ENCODE results near the gene ROBO2.

ROBO2 gene

DNA sequence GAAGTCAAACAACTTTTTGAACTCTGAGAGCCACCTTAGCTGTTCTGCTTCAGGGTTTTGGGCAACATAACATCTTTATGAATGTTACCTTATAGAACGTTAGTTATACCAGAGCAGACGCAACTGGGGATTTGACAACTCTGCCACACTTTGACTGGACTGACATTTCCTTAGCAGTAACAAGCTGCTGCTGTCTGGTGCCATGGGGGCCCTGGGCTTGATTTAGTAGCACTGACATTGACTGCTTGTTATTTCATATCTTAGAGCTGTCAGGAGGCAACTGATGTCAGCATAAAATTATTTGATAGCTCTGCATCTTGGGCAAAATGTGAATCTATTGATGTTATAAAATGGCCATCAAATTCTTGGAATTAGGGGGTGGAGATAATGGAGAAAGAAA lies 285.4 kb downstream of the ROBO2 start:
- no peak for DNase-seq (ENCODE audit: low read depth in 1 of 2, low spot score in 1 of 2)

DNA sequence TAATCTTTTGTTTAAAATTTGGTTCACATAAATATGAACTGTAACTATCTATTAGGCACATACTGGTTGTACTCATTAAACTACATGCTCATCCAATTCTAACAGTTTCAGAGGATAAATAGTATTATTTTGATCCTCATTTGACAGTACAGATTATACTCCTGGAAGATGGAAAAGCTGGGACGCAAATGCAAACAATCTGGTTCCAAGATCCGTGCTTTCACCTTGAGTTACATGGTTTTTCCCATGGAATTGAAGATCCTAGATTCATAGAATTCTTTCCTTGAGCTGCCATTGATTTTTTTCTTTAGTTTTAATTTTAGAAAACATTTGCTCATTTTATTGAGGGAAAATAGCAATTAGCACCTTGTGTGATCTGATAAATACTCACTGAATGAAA lies 285.8 kb downstream of the ROBO2 start:
- DNase-seq (ENCODE audit: low read depth in 1 of 2, low spot score in 1 of 2), result no peak

DNA sequence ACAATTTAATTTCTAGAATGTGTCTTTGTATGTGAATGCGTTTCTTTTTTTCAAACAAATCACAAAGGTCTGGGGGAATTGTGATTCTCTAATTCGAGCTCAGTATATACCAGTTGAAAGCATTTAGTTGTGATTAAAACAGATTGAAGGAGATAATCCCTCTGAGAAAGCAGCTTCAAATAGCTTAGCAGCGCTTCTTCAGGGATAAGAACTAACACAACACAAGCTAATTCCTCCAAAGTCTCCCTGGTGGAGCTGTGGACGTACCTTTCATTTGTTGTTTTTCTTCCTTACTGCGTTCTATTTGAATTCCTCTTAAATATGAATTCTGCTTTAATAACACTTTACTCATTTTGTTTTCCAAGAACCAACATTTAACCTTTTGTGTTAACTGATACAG lies 286.7 kb downstream of the ROBO2 start:
- no peak for DNase-seq (ENCODE audit: low read depth in 1 of 2, low spot score in 1 of 2)

- no peak for DNase-seq (ENCODE audit: low read depth in 1 of 2, low spot score in 1 of 2)
Observed at GRCh38 chr3:77328690-77329089, 288.8 kb downstream of the ROBO2 start.

DNA sequence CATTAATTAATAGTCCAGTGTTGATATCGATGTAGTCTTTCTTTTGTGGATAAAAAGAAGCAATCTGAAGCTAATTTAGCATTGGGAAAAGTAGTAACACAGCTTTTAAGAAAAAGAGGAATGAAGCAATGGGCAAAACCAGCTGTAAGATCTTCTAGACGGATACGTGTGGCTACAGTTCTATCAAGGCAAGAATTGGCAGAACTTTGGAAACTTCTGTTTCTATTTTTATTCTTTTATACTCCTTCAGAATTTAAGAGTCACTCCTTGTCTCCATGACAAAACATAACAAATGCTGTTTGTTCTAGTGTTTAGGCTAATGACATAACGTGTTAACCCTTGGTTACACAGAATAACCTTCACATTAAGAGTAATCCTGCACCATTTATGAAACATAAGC lies 289.2 kb downstream of the ROBO2 start:
- DNase-seq (ENCODE audit: low read depth in 1 of 2, low spot score in 1 of 2), result no peak

DNA sequence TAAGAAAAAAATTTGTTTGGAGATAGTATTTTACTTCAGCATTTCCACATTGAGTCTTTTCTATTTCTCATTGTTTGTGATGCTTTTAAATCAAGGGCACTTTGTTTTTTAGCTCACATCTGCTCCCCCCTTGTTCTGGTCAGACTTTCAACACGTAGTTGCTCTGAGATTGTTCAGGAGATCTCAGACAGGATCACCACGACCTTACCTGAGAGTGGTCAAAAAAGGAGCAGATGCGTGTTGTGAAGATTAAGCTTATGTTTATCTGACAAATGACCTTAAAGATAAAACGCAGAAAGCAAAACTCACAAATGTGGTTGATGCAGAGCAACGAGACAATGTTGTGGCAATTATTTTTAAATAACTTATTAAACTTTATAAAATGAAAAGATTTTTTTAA lies 298.3 kb downstream of the ROBO2 start:
- no peak for DNase-seq (ENCODE audit: low read depth in 1 of 2, low spot score in 1 of 2)

DNA sequence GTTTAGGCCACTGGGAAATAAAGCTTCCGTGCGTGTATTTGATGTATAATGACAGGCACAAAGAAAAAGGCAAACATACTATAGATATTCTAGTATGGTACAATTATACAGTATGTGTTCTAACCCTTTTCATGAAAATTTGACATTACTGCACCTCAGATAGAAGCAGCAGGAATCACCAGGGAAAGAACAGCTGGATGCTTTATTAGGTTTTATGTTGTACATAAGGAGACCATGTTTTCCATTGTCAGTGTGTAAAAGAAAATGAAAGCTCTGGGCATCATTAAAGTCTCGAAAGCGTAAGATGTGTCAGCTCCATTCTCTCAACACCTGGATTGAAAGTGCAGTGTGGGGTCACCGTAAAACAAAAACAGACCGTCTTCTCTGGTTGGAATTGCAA lies 302.1 kb downstream of the ROBO2 start:
- DNase-seq (ENCODE audit: low read depth in 1 of 2, low spot score in 1 of 2), result no peak

DNA sequence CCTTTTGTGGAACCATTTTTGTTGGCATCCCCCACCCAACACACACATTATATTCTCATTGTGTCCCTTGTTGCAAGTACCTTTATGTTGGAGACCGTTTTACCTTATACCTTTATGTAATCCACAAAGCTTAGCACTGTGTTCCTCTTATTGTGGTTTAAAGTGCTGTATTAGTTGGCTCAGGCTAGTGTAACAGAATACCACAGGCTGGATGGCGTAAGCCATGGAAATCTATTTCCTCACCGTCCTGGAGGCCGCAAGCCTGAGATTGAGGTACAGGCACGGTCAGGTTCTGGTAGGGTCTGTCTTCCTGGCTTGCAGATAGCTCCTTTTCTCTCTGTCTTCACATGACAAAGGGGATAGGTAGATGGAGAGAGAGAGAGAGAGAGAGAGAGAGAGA lies 302.8 kb downstream of the ROBO2 start:
- no peak for DNase-seq (ENCODE audit: low read depth in 1 of 2, low spot score in 1 of 2)

DNA sequence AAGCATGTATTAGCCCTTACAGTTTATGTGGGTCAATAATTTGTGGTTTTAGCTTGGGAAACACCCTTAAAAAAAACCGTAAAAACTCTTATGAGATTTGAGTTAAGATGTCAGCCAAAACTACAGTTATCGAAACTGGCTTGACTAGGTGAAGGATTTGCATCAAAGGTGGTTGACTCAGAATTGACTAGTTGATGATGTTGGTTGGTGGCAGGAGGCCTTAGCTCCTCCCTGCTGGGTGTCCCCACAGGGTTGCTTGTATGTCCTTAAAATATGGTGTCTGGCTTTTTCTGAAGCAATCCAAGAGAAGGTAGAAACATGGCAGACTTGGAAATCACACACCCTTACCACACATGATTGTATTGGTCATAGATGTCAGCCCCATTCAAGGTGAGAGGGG lies 305.1 kb downstream of the ROBO2 start:
- DNase-seq (ENCODE audit: low read depth in 1 of 2, low spot score in 1 of 2), result no peak

- DNase-seq (ENCODE audit: low read depth in 1 of 2, low spot score in 1 of 2), result no peak
Observed at GRCh38 chr3:77348244-77348855, 308.5 kb downstream of the ROBO2 start.

DNA sequence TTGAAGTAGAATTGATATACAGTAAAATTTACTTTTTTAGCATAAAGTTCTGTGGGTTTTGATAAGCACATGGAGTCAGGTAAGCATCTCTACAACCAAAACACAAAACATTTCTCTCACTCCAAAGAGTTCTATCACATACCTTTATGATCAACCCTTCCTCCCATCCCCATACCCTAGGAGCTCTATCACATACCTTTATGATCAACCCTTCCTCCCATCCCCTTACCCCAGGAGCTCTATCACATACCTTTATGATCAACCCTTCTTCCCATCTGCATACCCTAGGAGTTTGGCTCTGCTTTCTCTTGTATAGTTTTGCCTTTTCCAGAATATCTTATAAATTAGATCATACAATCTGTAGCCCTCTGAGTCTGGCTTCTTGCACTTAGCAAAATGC lies 315.1 kb downstream of the ROBO2 start:
- no peak for DNase-seq (ENCODE audit: low read depth in 1 of 2, low spot score in 1 of 2)

GRCh38 chr3:77362936-77363335 lies 323.0 kb downstream of the ROBO2 start:
- no peak for DNase-seq (ENCODE audit: low read depth in 1 of 2, low spot score in 1 of 2)

DNA sequence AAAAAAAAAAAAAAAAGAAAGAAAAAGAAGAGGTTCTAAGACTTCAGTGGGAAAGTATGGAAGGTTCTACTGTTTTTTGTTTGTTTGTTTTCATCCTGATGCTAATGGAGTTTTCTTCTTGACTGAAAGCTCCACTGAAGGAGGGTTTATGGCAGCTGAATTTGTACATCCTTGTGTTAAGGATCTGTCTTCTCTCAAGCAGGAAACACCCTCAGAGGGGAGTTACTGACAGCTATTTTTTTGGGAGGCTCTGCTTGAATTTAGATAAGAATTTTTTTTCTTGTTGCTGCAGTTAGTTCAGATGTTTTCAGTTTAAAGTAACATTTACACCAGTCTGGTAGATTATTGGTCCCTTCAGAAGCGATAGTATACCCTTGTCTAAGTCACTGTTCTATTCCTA lies 325.3 kb downstream of the ROBO2 start:
- DNase-seq (ENCODE audit: low read depth in 1 of 2, low spot score in 1 of 2), result no peak

- no peak for DNase-seq (ENCODE audit: low read depth in 1 of 2, low spot score in 1 of 2)
Observed at GRCh38 chr3:77370413-77370812, 330.5 kb downstream of the ROBO2 start.

DNA sequence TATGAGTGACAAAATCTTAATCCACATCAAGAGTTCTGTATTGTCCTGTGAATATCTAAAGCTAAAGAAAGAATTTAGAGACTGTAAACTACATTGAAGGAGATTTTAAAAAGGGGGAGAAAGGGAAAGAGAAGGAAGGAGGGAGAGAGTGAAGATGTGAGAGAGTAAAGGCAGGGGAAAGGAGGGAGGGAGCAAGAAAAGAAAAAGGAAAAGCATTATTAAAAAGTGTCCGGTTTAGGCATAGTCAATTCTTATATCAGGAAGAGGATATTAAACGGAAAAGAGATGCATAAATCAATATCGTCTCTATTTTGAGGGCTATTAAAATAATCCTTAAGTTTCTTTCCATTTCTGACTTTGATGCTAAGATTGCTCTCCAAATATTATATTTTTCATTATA lies 332.1 kb downstream of the ROBO2 start:
- no peak for DNase-seq (ENCODE audit: low read depth in 1 of 2, low spot score in 1 of 2)

- DNase-seq (ENCODE audit: low read depth in 1 of 2, low spot score in 1 of 2), result no peak
Observed at GRCh38 chr3:77372634-77373346, 332.9 kb downstream of the ROBO2 start.

GRCh38 chr3:77373619-77374018 lies 333.7 kb downstream of the ROBO2 start:
- DNase-seq (ENCODE audit: low read depth in 1 of 2, low spot score in 1 of 2), result no peak

- no peak for DNase-seq (ENCODE audit: low read depth in 1 of 2, low spot score in 1 of 2)
Observed at GRCh38 chr3:77376511-77376910, 336.6 kb downstream of the ROBO2 start.

- no peak for DNase-seq (ENCODE audit: low read depth in 1 of 2, low spot score in 1 of 2)
Observed at GRCh38 chr3:77377717-77378116, 337.8 kb downstream of the ROBO2 start.

DNA sequence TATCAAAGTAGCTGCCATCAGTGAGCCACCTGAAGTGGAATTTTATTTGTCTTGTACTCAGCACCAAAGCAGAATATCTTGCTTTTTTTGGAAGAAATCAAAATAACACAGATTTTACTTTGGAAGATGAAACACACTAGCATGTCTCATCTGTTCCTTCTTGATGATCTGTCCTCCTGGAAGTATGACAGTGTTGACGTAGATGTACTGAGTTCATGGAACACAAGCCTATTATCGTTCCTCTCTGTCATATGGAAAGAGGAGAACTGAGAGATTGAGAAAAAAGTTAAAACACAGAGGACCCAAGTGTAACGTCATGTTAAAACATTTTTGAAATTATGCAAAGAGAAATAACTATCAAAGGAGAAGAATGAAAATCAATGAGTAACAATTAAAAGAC lies 340.2 kb downstream of the ROBO2 start:
- no peak for DNase-seq (ENCODE audit: low read depth in 1 of 2, low spot score in 1 of 2)

DNA sequence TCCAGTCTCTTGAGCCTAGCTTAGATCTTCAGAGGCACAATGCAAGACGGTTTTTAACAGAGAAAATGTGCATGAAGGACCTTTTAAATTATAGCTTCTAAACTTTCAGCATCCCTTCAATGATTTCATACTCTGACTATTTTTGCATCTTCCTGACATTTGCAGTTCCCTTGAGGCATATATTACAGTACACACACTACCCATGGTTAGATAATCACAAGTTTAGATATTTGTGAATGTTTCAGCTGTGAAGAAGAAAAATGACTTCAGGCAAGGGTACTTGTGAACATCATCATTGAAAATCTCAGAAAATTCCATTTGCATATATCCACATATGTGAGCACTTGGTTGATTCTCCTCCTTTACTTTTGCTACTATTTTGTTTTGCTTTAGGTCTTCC lies 341.5 kb downstream of the ROBO2 start:
- no peak for DNase-seq (ENCODE audit: low read depth in 1 of 2, low spot score in 1 of 2)

DNA sequence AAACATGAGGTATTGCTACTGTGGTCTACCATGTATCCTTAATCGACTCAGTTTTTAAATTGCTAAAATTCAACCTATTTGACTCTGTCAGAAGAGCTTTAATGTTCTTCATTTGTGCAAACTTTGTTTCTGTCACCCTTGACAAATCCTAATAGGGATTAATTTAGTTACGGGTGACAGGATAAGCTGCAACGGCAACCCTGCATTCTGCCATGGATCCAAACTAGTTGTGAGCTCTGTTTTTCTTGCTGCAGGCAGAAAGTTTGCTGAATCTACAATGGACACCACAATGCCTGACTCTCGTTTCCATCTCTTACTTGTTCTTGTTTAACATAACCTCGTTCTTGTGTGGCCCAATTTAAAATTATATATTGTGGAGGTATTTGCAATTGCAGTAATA lies 352.3 kb downstream of the ROBO2 start:
- no peak for DNase-seq (ENCODE audit: low read depth in 1 of 2, low spot score in 1 of 2)

DNA sequence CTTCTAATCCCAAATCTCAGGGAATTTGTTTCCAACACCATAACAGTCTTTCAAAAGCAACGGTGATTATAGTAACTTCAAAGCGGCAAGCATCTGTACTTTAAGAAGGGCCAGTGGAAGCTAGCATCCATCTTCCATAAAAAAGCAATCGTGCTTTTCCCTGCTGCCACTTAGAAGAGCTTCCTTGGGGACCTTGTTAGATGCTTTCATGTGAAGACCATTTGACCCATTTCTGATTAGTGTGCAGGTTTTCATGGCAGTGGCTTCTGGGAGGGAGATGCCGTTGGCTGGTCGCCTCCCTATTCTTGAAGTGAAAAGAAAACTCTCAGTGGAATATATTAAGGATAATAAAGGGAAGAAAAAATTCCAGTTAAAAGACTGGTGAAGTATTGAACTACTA lies 354.1 kb downstream of the ROBO2 start:
- DNase-seq (ENCODE audit: low read depth in 1 of 2, low spot score in 1 of 2), result no peak

All from stimulated activated CD4-positive, alpha-beta T cell treated with anti-CD3 and anti-CD28 coated beads, Interleukin-15, amount 100 ng/mL, for 1 hour (primary cell).